Keratinocyte (primary cell): ENCODE data around the gene CD248. TPM values are rescaled to one million over a fixed set of nuclear protein-coding genes. Genes with fewer than 3 reads are reported as not detected.
A peak's percentile ranks its signal among the peaks of the same experiment; 100 is the strongest.

Experiments used
- DNase-seq: peaks from one replicate; pipeline ENCODE4 v3.0.0-alpha.2; 2011; ENCODE audit warnings: low read depth, missing footprints, low spot score
- FAIRE-seq: peaks from 2 replicates; lab custom pipeline; 2011; peaks lifted over from hg19 to GRCh38; lab: Jason Lieb, UNC
- H2AFZ ChIP-seq: 2 replicates; pipeline ENCODE4 v1.6.0; 2012; ENCODE audit warnings: low read length, control low read depth, inconsistent platforms; ENCODE audit not compliant: control insufficient read depth
- H3K27ac ChIP-seq: 2 replicates; pipeline ENCODE4 v1.5.1; 2011; ENCODE audit warnings: low read length; ENCODE audit not compliant: control insufficient read depth, insufficient read depth
- H3K27me3 ChIP-seq: 3 replicates; pipeline ENCODE4 v1.6.0; 2011; ENCODE audit warnings: low read length; ENCODE audit not compliant: control insufficient read depth, insufficient read depth; ENCODE audit errors: extremely low read depth
- H3K36me3 ChIP-seq, 2 experiments: 2 replicates in 1 of 2; 3 replicates in 1 of 2; pipeline ENCODE4 v1.5.1; 2011; ENCODE audit warnings: low read length in 2 of 2, mild to moderate bottlenecking in 1 of 2; ENCODE audit not compliant: control insufficient read depth in 2 of 2, insufficient read depth in 2 of 2; ENCODE audit errors: extremely low read depth in 1 of 2
- H3K4me1 ChIP-seq: 3 replicates; pipeline ENCODE4 v1.5.1; 2011; ENCODE audit warnings: low read length; ENCODE audit not compliant: control insufficient read depth, insufficient read depth; ENCODE audit errors: extremely low read depth
- H3K4me2 ChIP-seq: 3 replicates; pipeline ENCODE4 v1.6.0; 2011; ENCODE audit warnings: low read depth, low read length; ENCODE audit not compliant: control insufficient read depth, insufficient read depth; ENCODE audit errors: extremely low read depth
- H3K4me3 ChIP-seq, 3 experiments: fragments of 200-600 bp in 1 of 3; sonication (generic) in 1 of 3; 2 replicates in 2 of 3; 3 replicates in 1 of 3; pipeline ENCODE4 v1.5.1; 2011 to 2016; ENCODE audit warnings: low read length in 3 of 3, mild to moderate bottlenecking in 3 of 3, control low read depth in 2 of 3, inconsistent platforms in 1 of 3, low read depth in 1 of 3, mixed read lengths in 1 of 3, mixed run types in 1 of 3, moderate library complexity in 1 of 3; ENCODE audit not compliant: control insufficient read depth in 2 of 3, insufficient read depth in 2 of 3; ENCODE audit errors: extremely low read depth in 1 of 3
- H3K79me2 ChIP-seq: 2 replicates; pipeline ENCODE4 v1.6.0; 2012; ENCODE audit warnings: low read length; ENCODE audit not compliant: control insufficient read depth, insufficient read depth
- H3K9ac ChIP-seq: 3 replicates; pipeline ENCODE4 v1.6.0; 2011; ENCODE audit warnings: low read length; ENCODE audit not compliant: control insufficient read depth, insufficient read depth; ENCODE audit errors: extremely low read depth
- H3K9me1 ChIP-seq: 3 replicates; pipeline ENCODE4 v1.6.0; 2011; ENCODE audit warnings: low read length; ENCODE audit not compliant: control insufficient read depth, insufficient read depth; ENCODE audit errors: extremely low read depth
- H3K9me3 ChIP-seq: 2 replicates; pipeline ENCODE4 v1.5.1; 2012; ENCODE audit warnings: low read depth, low read length; ENCODE audit not compliant: control insufficient read depth
- H4K20me1 ChIP-seq: 3 replicates; pipeline ENCODE4 v1.6.0; 2011; ENCODE audit warnings: low read length; ENCODE audit not compliant: control insufficient read depth, insufficient read depth; ENCODE audit errors: extremely low read depth
- EZH2 ChIP-seq: IDR thresholded peaks from one replicate; pipeline ENCODE4 v1.6.1; 2012; ENCODE audit warnings: inconsistent platforms, mild to moderate bottlenecking, low read length, moderate library complexity
- dilution Hi-C: fragments of 300-500 bp; cut with MboI; formaldehyde crosslinking; loops from one replicate; pipeline ENCODE4 v1.7.0; 2020; ENCODE audit warnings: low sequenced_read_pairs; ENCODE audit not compliant: extremely low pct_ligation_motif_present
- polyA plus RNA-seq, 5 experiments: library from polyadenylated mRNA; depleted of rRNA in 3 of 5; stranded (reverse) in 3 of 5; stranded (forward) in 1 of 5; unstranded in 1 of 5; fragments of >200 nt; gene quantifications; 1 replicate in 1 of 5; 2 replicates in 3 of 5; 3 replicates in 1 of 5; pipeline versions ENCODE4 v1.2.1 to v1.2.3, GENCODE V29; 2011 to 2012; ENCODE audit warnings: missing spikeins in 2 of 5, low read depth in 1 of 5, low replicate concordance in 1 of 5
- TF ChIP-seq, protein P1 (sequence below), 3 experiments: IDR thresholded peaks in 1 of 3; conservative IDR thresholded peaks in 1 of 3; optimal IDR thresholded peaks in 1 of 3; 2 replicates in 2 of 3; 3 replicates in 1 of 3; pipeline versions ENCODE3 to v1.5.1; 2011; ENCODE audit warnings: low read length in 3 of 3, mild to moderate bottlenecking in 3 of 3, moderate library complexity in 2 of 3, control low read depth in 1 of 3, inconsistent platforms in 1 of 3; ENCODE audit not compliant: insufficient read depth in 2 of 3; ENCODE audit errors: extremely low read depth in 1 of 3

CD248 gene
- polyA plus RNA-seq, 1 donor (not counting 4 experiments of a cell fraction or from before 2014, with no cell fraction given): 0.12 TPM

DNA sequence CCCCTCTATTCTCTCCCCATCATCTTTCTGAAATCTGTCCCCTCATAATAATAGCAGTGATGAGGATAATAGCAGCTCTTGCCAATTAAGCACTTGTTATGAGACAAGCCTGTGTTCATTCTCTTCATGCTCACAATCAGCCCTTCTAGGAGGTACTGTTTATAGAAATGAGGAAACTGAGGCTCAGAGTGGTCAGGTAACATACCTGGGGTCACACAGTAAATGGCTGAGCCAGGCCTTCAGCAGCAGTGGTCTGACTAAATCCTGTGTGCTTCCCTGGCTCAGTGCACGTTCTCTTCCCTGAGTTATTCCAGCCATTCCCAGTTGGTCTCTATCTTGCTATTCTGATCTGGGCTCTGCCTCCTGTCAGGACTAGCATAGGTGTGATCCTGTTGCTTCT lies 42.6 kb downstream of the CD248 start:
- FAIRE-seq (peak; percentile 29), DNase-seq (no peak)
- TF ChIP-seq, protein P1, sequence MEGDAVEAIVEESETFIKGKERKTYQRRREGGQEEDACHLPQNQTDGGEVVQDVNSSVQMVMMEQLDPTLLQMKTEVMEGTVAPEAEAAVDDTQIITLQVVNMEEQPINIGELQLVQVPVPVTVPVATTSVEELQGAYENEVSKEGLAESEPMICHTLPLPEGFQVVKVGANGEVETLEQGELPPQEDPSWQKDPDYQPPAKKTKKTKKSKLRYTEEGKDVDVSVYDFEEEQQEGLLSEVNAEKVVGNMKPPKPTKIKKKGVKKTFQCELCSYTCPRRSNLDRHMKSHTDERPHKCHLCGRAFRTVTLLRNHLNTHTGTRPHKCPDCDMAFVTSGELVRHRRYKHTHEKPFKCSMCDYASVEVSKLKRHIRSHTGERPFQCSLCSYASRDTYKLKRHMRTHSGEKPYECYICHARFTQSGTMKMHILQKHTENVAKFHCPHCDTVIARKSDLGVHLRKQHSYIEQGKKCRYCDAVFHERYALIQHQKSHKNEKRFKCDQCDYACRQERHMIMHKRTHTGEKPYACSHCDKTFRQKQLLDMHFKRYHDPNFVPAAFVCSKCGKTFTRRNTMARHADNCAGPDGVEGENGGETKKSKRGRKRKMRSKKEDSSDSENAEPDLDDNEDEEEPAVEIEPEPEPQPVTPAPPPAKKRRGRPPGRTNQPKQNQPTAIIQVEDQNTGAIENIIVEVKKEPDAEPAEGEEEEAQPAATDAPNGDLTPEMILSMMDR (optimal IDR thresholded peaks at IDR 0.05 in 1 of 3, IDR thresholded peaks at IDR 0.05 in 1 of 3, conservative IDR thresholded peaks at IDR 0.05 in 1 of 3; ENCODE audit: extremely low read depth in 1 of 3, insufficient read depth in 2 of 3, low read length in 3 of 3): no peak
- TF ChIP-seq EZH2: no peak

GRCh38 chr11:66272596-66272995 lies 44.2 kb downstream of the CD248 start:
- no peak for FAIRE-seq
- peaks cover 9% of the 10 kb centered on the region for H3K4me1 ChIP-seq
- no peaks in the 10 kb centered on the region for H3K9me3 ChIP-seq
- H3K4me2 ChIP-seq: no peak overlapping the region
- no peak overlapping the region for H3K4me3 ChIP-seq
- peaks cover 30 to 38% of the 10 kb centered on the region in 2 experiments for H3K36me3 ChIP-seq
- H3K27ac ChIP-seq: no peak overlapping the region
- H2AFZ ChIP-seq: no peak overlapping the region
- peaks cover 12% of the 10 kb centered on the region for H4K20me1 ChIP-seq
- no peak overlapping the region for H3K9ac ChIP-seq
- no peak for TF ChIP-seq EZH2
- TF ChIP-seq, protein P1 (optimal IDR thresholded peaks at IDR 0.05 in 1 of 3, IDR thresholded peaks at IDR 0.05 in 1 of 3, conservative IDR thresholded peaks at IDR 0.05 in 1 of 3; ENCODE audit: extremely low read depth in 1 of 3, insufficient read depth in 2 of 3, low read length in 3 of 3): no peak
- H3K9me1 ChIP-seq: no peaks in the 10 kb centered on the region
- no peaks in the 10 kb centered on the region for H3K27me3 ChIP-seq
- dilution Hi-C loops: no loop called here
- peaks cover 32% of the 10 kb centered on the region for H3K79me2 ChIP-seq
- no peak for DNase-seq

More for the DNA sequence above, 42.6 kb downstream of the CD248 start:
- H3K9ac ChIP-seq: no peak overlapping the region
- H3K4me2 ChIP-seq: no peak overlapping the region
- peaks cover 27% of the 10 kb centered on the region for H3K79me2 ChIP-seq
- H3K4me3 ChIP-seq: no peak overlapping the region
- peaks cover 12% of the 10 kb centered on the region for H4K20me1 ChIP-seq
- H3K27me3 ChIP-seq: no peaks in the 10 kb centered on the region
- dilution Hi-C loops: no loop called here
- H3K36me3 ChIP-seq: peaks cover 30 to 38% of the 10 kb centered on the region in 2 experiments
- H3K9me3 ChIP-seq: no peaks in the 10 kb centered on the region
- H3K9me1 ChIP-seq: no peaks in the 10 kb centered on the region
- H3K4me1 ChIP-seq: peaks cover 6% of the 10 kb centered on the region
- H2AFZ ChIP-seq: no peak overlapping the region
- no peak overlapping the region for H3K27ac ChIP-seq
